Karpas-422 (cell line): ENCODE results near the gene OSBPL1A. TPM values are rescaled to one million over a fixed set of nuclear protein-coding genes. Genes with fewer than 3 reads are reported as not detected.

Source experiments
- DNase-seq: peaks from one replicate; pipeline ENCODE4 v3.0.0-alpha.2; 2015
- H2AFZ ChIP-seq: fragments of 200-600 bp; sonication (generic); 2 replicates; pipeline ENCODE4 v1.6.1; 2014; ENCODE audit warnings: antibody characterized with exemption, low read length, mixed read lengths
- H3K27ac ChIP-seq: fragments of 200-600 bp; sonication (generic); 2 replicates; pipeline ENCODE4 v1.5.1; 2014; ENCODE audit warnings: mild to moderate bottlenecking, low read length, moderate library complexity
- H3K27me3 ChIP-seq: fragments of 200-600 bp; sonication (generic); 2 replicates; pipeline ENCODE4 v1.6.1; 2014; ENCODE audit warnings: low read length, mixed read lengths
- H3K36me3 ChIP-seq: fragments of 200-600 bp; sonication (generic); 2 replicates; pipeline ENCODE4 v1.6.1; 2014; ENCODE audit warnings: low read length, mixed read lengths; ENCODE audit not compliant: insufficient read depth
- H3K4me1 ChIP-seq: fragments of 200-600 bp; sonication (generic); 2 replicates; pipeline ENCODE4 v1.6.1; 2014; ENCODE audit warnings: mild to moderate bottlenecking, low read length, mixed read lengths
- H3K4me2 ChIP-seq: fragments of 200-600 bp; sonication (generic); 2 replicates; pipeline ENCODE4 v1.6.1; 2014; ENCODE audit warnings: low read length, low read depth, mild to moderate bottlenecking; ENCODE audit not compliant: poor library complexity, severe bottlenecking
- H3K4me3 ChIP-seq: fragments of 200-600 bp; sonication (generic); 2 replicates; pipeline ENCODE4 v1.5.1; 2014; ENCODE audit warnings: mild to moderate bottlenecking, antibody characterized with exemption, low read length, mixed read lengths
- H3K79me2 ChIP-seq: fragments of 200-600 bp; sonication (generic); 2 replicates; pipeline ENCODE4 v1.6.1; 2014; ENCODE audit warnings: mild to moderate bottlenecking, low read length, mixed read lengths
- H3K9ac ChIP-seq: fragments of 200-600 bp; sonication (generic); 2 replicates; pipeline ENCODE4 v1.6.0; 2014; ENCODE audit warnings: low read length
- H3K9me2 ChIP-seq: fragments of 200-600 bp; sonication (generic), shearing (Covaris generic); replicated peaks from 2 replicates; pipeline ENCODE4 v1.6.0; 2014; ENCODE audit warnings: mild to moderate bottlenecking, low read length, moderate library complexity; ENCODE audit not compliant: insufficient read depth
- H3K9me3 ChIP-seq: fragments of 300-700, 200-600 bp; sonication (generic); 2 replicates; pipeline ENCODE4 v1.6.1; 2014; ENCODE audit warnings: low read length, mixed read lengths
- H4K20me1 ChIP-seq: fragments of 200-600 bp; sonication (generic); 2 replicates; pipeline ENCODE4 v1.6.1; 2014; ENCODE audit warnings: mild to moderate bottlenecking, antibody characterized with exemption, low read length, low read depth; ENCODE audit not compliant: insufficient read depth
- total RNA-seq: library from RNA; depleted of rRNA; stranded (reverse); fragments of >200 nt; shearing (Covaris generic); gene quantifications from 2 replicates; pipeline ENCODE4 v1.2.3, GENCODE V29; 2014; ENCODE audit warnings: low replicate concordance

OSBPL1A gene
- total RNA-seq, 1 experiment from 2014 or later, result not detected

GRCh38 chr18:24249716-24250115 lies 147.9 kb downstream of the OSBPL1A start:
- H3K27ac ChIP-seq, result no peak overlapping the region
- H3K9me2 ChIP-seq, result no peaks in the 10 kb centered on the region
- no peak overlapping the region for H3K4me2 ChIP-seq
- H3K27me3 ChIP-seq, result no peaks in the 10 kb centered on the region
- no peak for DNase-seq
- no peaks in the 10 kb centered on the region for H3K4me1 ChIP-seq
- no peaks in the 10 kb centered on the region for H3K79me2 ChIP-seq
- H2AFZ ChIP-seq, result no peak overlapping the region
- no peak overlapping the region for H3K9ac ChIP-seq
- no peaks in the 10 kb centered on the region for H4K20me1 ChIP-seq
- no peaks in the 10 kb centered on the region for H3K36me3 ChIP-seq
- H3K9me3 ChIP-seq, result no peaks in the 10 kb centered on the region
- no peak overlapping the region for H3K4me3 ChIP-seq

DNA sequence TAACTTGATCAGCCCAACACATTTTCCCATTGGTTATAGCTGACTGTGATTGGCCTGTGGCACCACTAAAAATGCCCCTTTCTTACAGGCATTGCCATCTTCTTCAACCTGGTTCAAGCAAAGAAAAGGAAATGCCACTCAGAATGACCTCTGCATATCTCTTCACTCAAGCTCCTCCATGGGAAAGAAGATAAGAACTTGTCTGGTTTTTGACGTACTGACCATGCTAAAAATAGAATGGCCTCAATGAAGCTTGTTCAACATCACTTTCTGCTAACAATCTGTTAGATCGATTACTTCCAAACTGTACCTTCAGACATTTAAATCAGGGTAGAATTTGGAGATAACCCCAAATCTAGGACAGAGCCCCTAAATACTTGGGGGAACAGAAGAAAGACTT lies 149.3 kb downstream of the OSBPL1A start:
- Histone ChIP-seq H3K4me1 (no peaks in the 10 kb centered on the region), H3K4me2 (no peak overlapping the region), H3K27me3 (no peaks in the 10 kb centered on the region), H3K9me2 (no peaks in the 10 kb centered on the region), H3K36me3 (no peaks in the 10 kb centered on the region), H3K9me3 (no peaks in the 10 kb centered on the region), H3K9ac (no peak overlapping the region), H2AFZ (no peak overlapping the region), H3K79me2 (no peaks in the 10 kb centered on the region), H3K4me3 (no peak overlapping the region), H3K27ac (no peak overlapping the region), H4K20me1 (no peaks in the 10 kb centered on the region)
- no peak for DNase-seq

- Histone ChIP-seq H2AFZ (no peak overlapping the region), H3K36me3 (no peaks in the 10 kb centered on the region), H3K27me3 (no peaks in the 10 kb centered on the region), H3K79me2 (no peaks in the 10 kb centered on the region), H3K9me3 (no peaks in the 10 kb centered on the region), H3K4me1 (no peaks in the 10 kb centered on the region), H3K9ac (no peak overlapping the region), H3K9me2 (no peaks in the 10 kb centered on the region), H3K27ac (no peak overlapping the region), H3K4me3 (no peak overlapping the region), H3K4me2 (no peak overlapping the region), H4K20me1 (no peaks in the 10 kb centered on the region)
- DNase-seq, result no peak
Observed at GRCh38 chr18:24246143-24246542, 151.5 kb downstream of the OSBPL1A start.

GRCh38 chr18:24244698-24245097 lies 152.9 kb downstream of the OSBPL1A start:
- DNase-seq, result no peak

GRCh38 chr18:24243677-24244076 lies 153.9 kb downstream of the OSBPL1A start:
- Histone ChIP-seq H2AFZ (no peak overlapping the region), H3K27me3 (no peaks in the 10 kb centered on the region), H3K9me2 (no peaks in the 10 kb centered on the region), H3K27ac (no peak overlapping the region), H3K9me3 (no peaks in the 10 kb centered on the region), H4K20me1 (no peaks in the 10 kb centered on the region), H3K4me3 (no peak overlapping the region), H3K79me2 (no peaks in the 10 kb centered on the region), H3K4me2 (no peak overlapping the region), H3K36me3 (no peaks in the 10 kb centered on the region), H3K9ac (no peak overlapping the region), H3K4me1 (no peaks in the 10 kb centered on the region)
- no peak for DNase-seq

More at GRCh38 chr18:24244698-24245097, 152.9 kb downstream of the OSBPL1A start:
- no peaks in the 10 kb centered on the region for H4K20me1 ChIP-seq
- H2AFZ ChIP-seq, result no peak overlapping the region
- no peak overlapping the region for H3K27ac ChIP-seq
- no peak overlapping the region for H3K4me3 ChIP-seq
- H3K4me2 ChIP-seq, result no peak overlapping the region
- no peaks in the 10 kb centered on the region for H3K4me1 ChIP-seq
- no peaks in the 10 kb centered on the region for H3K27me3 ChIP-seq
- H3K9me3 ChIP-seq, result no peaks in the 10 kb centered on the region
- no peaks in the 10 kb centered on the region for H3K36me3 ChIP-seq
- no peaks in the 10 kb centered on the region for H3K79me2 ChIP-seq
- H3K9ac ChIP-seq, result no peak overlapping the region
- no peaks in the 10 kb centered on the region for H3K9me2 ChIP-seq

GRCh38 chr18:24239341-24239740 lies 158.3 kb downstream of the OSBPL1A start:
- no peak for DNase-seq
- Histone ChIP-seq H3K27me3 (no peaks in the 10 kb centered on the region), H3K27ac (no peak overlapping the region), H3K9me2 (no peaks in the 10 kb centered on the region), H3K9ac (no peak overlapping the region), H3K4me1 (no peaks in the 10 kb centered on the region), H3K4me2 (no peak overlapping the region), H3K4me3 (no peak overlapping the region), H3K79me2 (no peaks in the 10 kb centered on the region), H3K9me3 (no peaks in the 10 kb centered on the region), H2AFZ (no peak overlapping the region), H4K20me1 (no peaks in the 10 kb centered on the region), H3K36me3 (no peaks in the 10 kb centered on the region)

GRCh38 chr18:24238387-24238786 lies 159.2 kb downstream of the OSBPL1A start:
- Histone ChIP-seq H3K4me2 (no peak overlapping the region), H3K4me3 (no peak overlapping the region), H3K27me3 (no peaks in the 10 kb centered on the region), H3K9me2 (no peaks in the 10 kb centered on the region), H3K36me3 (no peaks in the 10 kb centered on the region), H3K9ac (no peak overlapping the region), H2AFZ (no peak overlapping the region), H4K20me1 (no peaks in the 10 kb centered on the region), H3K9me3 (no peaks in the 10 kb centered on the region), H3K4me1 (no peaks in the 10 kb centered on the region), H3K27ac (no peak overlapping the region), H3K79me2 (no peaks in the 10 kb centered on the region)
- DNase-seq, result no peak

GRCh38 chr18:24234850-24235418 lies 162.7 kb downstream of the OSBPL1A start:
- no peak overlapping the region for H3K4me3 ChIP-seq
- H3K79me2 ChIP-seq, result no peaks in the 10 kb centered on the region
- H3K36me3 ChIP-seq, result no peaks in the 10 kb centered on the region
- no peaks in the 10 kb centered on the region for H3K4me1 ChIP-seq
- no peaks in the 10 kb centered on the region for H3K9me2 ChIP-seq
- no peaks in the 10 kb centered on the region for H3K9me3 ChIP-seq
- no peak overlapping the region for H3K4me2 ChIP-seq
- H2AFZ ChIP-seq, result no peak overlapping the region
- DNase-seq, result no peak
- H3K27me3 ChIP-seq, result no peaks in the 10 kb centered on the region
- H3K9ac ChIP-seq, result no peak overlapping the region
- no peaks in the 10 kb centered on the region for H4K20me1 ChIP-seq
- H3K27ac ChIP-seq, result no peak overlapping the region

- H4K20me1 ChIP-seq, result no peaks in the 10 kb centered on the region
- no peaks in the 10 kb centered on the region for H3K36me3 ChIP-seq
- no peaks in the 10 kb centered on the region for H3K9me3 ChIP-seq
- no peaks in the 10 kb centered on the region for H3K9me2 ChIP-seq
- DNase-seq, result no peak
- H3K9ac ChIP-seq, result no peak overlapping the region
- no peaks in the 10 kb centered on the region for H3K27me3 ChIP-seq
- H3K27ac ChIP-seq, result no peak overlapping the region
- no peak overlapping the region for H3K4me3 ChIP-seq
- no peak overlapping the region for H3K4me2 ChIP-seq
- H3K4me1 ChIP-seq, result no peaks in the 10 kb centered on the region
- H3K79me2 ChIP-seq, result no peaks in the 10 kb centered on the region
- H2AFZ ChIP-seq, result no peak overlapping the region
Observed at GRCh38 chr18:24234330-24234729, 163.3 kb downstream of the OSBPL1A start.
